Large intestine (tissue), 12 donors: ENCODE data around the gene MIA. TPM values are rescaled to one million over a fixed set of nuclear protein-coding genes. Genes with fewer than 3 reads are reported as not detected.
"Not testable (repeated sequence)": the region's sequence is repeated elsewhere in the genome, so short reads cannot be mapped to it uniquely, and the experiment has no call there.

Source experiments
- DNase-seq, 2 donors: peaks; one replicate each; pipeline versions ENCODE4 v3.0.0 to v3.0.0-alpha.2; 2013
- H3K27ac ChIP-seq: one replicate; pipeline ENCODE4 v1.5.1; 2013; ENCODE audit warnings: low read length
- H3K27me3 ChIP-seq: 2 replicates; pipeline ENCODE4 v1.6.1; 2013; ENCODE audit warnings: low read length; ENCODE audit not compliant: control insufficient read depth, insufficient read depth
- H3K36me3 ChIP-seq: 2 replicates; pipeline ENCODE4 v1.6.1; 2013; ENCODE audit warnings: low read length; ENCODE audit not compliant: control insufficient read depth, insufficient read depth
- H3K4me1 ChIP-seq: one replicate; pipeline ENCODE4 v1.6.1; 2013; ENCODE audit warnings: low read length; ENCODE audit not compliant: control insufficient read depth, insufficient read depth
- H3K4me3 ChIP-seq: one replicate; pipeline ENCODE4 v1.5.1; 2013; ENCODE audit warnings: low read length
- H3K9me3 ChIP-seq: one replicate; pipeline ENCODE4 v1.6.1; 2013; ENCODE audit warnings: mild to moderate bottlenecking, low read depth, low read length, moderate library complexity; ENCODE audit not compliant: control insufficient read depth
- WGBS: methylation state at CpG from one replicate; pipeline ENCODE4 v1.1.5; 2013; ENCODE audit warnings: low lambda C conversion rate; ENCODE audit not compliant: insufficient coverage; 5-methylcytosine and 5-hydroxymethylcytosine counted together
- long read RNA-seq, 11 donors: transcript quantifications; one replicate each; lab custom pipeline, GENCODE V29; 2026
- polyA plus RNA-seq: library from polyadenylated mRNA; unstranded; fragments of 120-200 nt; gene quantifications from one replicate; pipeline ENCODE4 v1.2.1, GENCODE V29; 2013

Gene MIA
- polyA plus RNA-seq = 6.2 TPM
- long read RNA-seq, donor 1, partial matches to known transcripts = 0 of 3 reads
- long read RNA-seq, donor 1, other reads (novel, unspliced or antisense) = 0 of 3 reads
- long read RNA-seq, donor 2, partial matches to known transcripts = 0 of 3 reads
- long read RNA-seq, donor 2, other reads (novel, unspliced or antisense) = 0 of 3 reads
- long read RNA-seq, donor 3, partial matches to known transcripts = 0 of 3 reads
- long read RNA-seq, donor 3, other reads (novel, unspliced or antisense) = 0 of 3 reads
- long read RNA-seq, donor 4 = 0 reads
- long read RNA-seq, donor 5, partial matches to known transcripts = 0 of 3 reads
- long read RNA-seq, donor 5, other reads (novel, unspliced or antisense) = 0 of 3 reads
- long read RNA-seq, donor 6 = 0 reads
- long read RNA-seq, donor 7, transcript MIA-201 (4 exons, 632 nt) = major isoform, 5 of 5 reads
- long read RNA-seq, donor 7, partial matches to known transcripts = 0 of 5 reads
- long read RNA-seq, donor 7, other reads (novel, unspliced or antisense) = 0 of 5 reads
- long read RNA-seq, donor 8, partial matches to known transcripts = 0 of 2 reads
- long read RNA-seq, donor 8, other reads (novel, unspliced or antisense) = 0 of 2 reads
- long read RNA-seq, donor 9, partial matches to known transcripts = 0 of 2 reads
- long read RNA-seq, donor 9, other reads (novel, unspliced or antisense) = 0 of 2 reads
- long read RNA-seq, donor 10, partial matches to known transcripts = 0 of 1 reads
- long read RNA-seq, donor 10, other reads (novel, unspliced or antisense) = 0 of 1 reads
- long read RNA-seq, donor 11, partial matches to known transcripts = 0 of 4 reads
- long read RNA-seq, donor 11, other reads (novel, unspliced or antisense) = 0 of 4 reads

DNA sequence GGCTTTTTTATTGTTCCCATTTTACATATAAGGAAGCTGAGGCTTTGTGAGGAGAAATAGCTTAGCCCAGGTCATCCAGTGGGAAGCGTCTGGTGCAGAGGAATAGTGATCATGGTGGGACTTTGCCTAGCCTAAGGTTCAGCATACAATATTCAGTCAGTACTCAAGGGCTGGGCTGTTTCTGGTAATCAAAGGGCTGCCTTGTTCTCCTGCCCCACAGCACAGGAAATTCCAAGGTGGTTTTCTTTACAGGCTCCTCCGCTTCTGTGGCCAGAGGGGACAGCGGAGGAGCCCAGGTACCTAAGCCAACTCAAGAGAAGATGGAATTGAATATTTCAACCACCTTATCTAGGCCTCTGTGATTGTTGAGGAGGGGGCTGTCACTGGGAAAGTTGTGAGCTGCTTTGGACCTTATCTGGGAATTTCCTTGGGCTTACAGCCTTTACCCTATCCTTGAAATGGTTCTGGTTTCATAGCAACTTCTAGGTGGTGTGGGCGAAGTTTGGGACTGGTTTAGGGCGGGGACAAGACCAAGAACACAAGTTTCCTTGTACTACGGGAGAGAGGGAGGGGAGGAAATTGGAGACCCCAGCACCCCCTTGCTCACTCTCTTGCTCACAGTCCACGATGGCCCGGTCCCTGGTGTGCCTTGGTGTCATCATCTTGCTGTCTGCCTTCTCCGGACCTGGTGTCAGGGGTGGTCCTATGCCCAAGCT is at the start of gene MIA:
TSS of gene MIA (plus strand) at position 606 of the 716 bp plus-strand sequence. CDS start at position 628, 22 bp downstream.
- no CpG with 5 or more reads among the region's 9 CpGs for WGBS

DNA sequence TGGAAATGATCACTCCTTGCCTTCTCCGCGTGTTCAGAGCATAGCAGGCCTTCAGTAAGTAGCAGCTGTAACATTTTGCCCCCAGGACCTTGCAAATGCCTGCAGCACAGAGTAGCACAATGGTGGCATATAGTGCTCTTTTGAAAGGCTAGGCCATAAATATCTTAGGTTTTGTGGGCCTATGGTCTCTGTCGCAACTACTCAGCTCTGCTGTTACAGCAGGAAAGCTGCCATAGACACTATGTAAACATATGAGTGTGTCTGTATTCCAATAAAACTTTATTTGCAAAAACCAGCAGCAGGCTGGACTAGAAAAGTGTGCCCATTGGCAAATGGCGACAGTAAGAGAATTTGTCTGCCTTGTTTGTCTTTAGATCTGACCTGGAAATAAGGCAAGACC is 49.0 kb upstream of the MIA start:
- Histone ChIP-seq H3K9me3 (no peaks in the 10 kb centered on the region), H3K4me3 (no peak overlapping the region), H3K27ac (no peak overlapping the region), H3K4me1 (no peaks in the 10 kb centered on the region), H3K36me3 (peaks cover 79% of the 10 kb centered on the region), H3K27me3 (no peaks in the 10 kb centered on the region)
- no CpG with 5 or more reads among the region's 4 CpGs for WGBS
- DNase-seq = no peak

More for the DNA sequence above, at the start of gene MIA:
- no peak for DNase-seq
- H3K4me1 ChIP-seq = peaks cover 10% of the 10 kb centered on the region
- peaks cover under 1% of the 10 kb centered on the region for H3K36me3 ChIP-seq
- H3K9me3 ChIP-seq = no peaks in the 10 kb centered on the region
- H3K4me3 ChIP-seq = no peak within 1 kb of the TSS
- no peaks in the 10 kb centered on the region for H3K27me3 ChIP-seq
- H3K27ac ChIP-seq = no peak within 1 kb of the TSS

DNA sequence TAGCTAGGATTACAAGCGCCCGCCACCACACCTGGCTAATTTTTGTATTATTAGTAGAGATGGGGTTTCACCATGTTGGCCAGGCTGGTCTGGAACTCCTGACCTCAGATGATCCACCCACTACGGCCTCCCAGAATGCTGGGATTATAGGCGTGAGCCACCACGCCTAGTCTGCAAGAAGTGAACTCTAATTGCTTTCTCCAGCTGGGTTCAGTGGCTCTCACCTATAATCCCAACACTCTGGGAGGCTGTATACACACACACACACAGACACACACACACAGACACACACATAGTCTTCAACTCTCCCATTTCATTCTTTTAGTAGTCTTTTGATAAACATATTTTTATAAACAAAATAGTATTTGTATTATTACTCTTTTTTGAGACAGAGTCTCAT is 45.3 kb upstream of the MIA start:
- H3K27ac ChIP-seq, H3K4me1 ChIP-seq, H3K9me3 ChIP-seq, H3K4me3 ChIP-seq, DNase-seq, H3K27me3 ChIP-seq: not testable (repeated sequence)
- peaks cover 89% of the 10 kb centered on the region for H3K36me3 ChIP-seq
- no CpG with 5 or more reads among the region's 5 CpGs for WGBS

DNA sequence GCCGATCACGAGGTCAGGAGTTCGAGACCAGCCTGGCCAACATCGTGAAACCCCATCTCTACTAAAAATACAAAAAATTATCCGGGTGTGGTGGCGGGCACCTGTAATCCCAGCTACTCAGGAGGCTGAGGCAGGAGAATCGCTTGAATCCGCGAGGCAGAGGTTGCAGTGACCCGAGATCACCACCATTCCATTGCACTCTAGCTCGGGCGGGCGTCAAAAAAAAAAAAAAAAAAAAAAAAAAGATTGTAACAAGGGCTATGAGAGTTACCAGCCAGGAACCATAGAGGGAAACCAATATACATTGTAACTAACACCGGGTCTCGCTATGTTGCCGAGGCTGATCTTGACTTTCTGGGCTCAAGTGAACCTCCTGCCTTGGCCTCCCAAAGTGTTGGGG is 43.0 kb upstream of the MIA start:
- not testable (repeated sequence) for H3K27ac ChIP-seq, H3K27me3 ChIP-seq, H3K4me3 ChIP-seq, H3K9me3 ChIP-seq, DNase-seq
- 95% methylated on average over 4 of the region's 16 CpGs for WGBS
- H3K4me1 ChIP-seq = peaks cover 14% of the 10 kb centered on the region
- H3K36me3 ChIP-seq = peaks cover 87% of the 10 kb centered on the region

DNA sequence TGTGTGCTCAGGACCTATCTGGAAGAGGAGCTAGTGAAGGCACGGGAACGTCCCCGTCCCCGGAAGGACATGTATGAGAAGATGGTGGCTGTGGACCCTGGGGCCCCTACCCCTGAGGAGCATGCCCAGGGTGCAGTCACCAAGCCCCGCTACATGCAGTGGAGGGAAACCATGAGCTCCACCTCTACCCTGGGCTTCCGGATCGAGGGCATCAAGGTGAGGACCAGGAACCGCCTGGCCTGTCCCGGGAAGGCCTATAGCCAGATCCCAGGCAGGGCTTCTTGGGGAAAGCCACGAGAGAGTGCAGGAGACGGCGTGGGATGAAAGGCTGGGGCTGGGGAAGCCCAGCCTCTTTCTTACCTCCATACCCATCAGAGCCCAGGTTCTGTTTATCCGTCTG is 42.2 kb upstream of the MIA start:
- peaks cover 84% of the 10 kb centered on the region for H3K36me3 ChIP-seq
- no peaks in the 10 kb centered on the region for H3K9me3 ChIP-seq
- no peak overlapping the region for H3K4me3 ChIP-seq
- no CpG with 5 or more reads among the region's 13 CpGs for WGBS
- H3K4me1 ChIP-seq = peaks cover 14% of the 10 kb centered on the region
- DNase-seq = no peak
- no peak overlapping the region for H3K27ac ChIP-seq
- no peaks in the 10 kb centered on the region for H3K27me3 ChIP-seq

DNA sequence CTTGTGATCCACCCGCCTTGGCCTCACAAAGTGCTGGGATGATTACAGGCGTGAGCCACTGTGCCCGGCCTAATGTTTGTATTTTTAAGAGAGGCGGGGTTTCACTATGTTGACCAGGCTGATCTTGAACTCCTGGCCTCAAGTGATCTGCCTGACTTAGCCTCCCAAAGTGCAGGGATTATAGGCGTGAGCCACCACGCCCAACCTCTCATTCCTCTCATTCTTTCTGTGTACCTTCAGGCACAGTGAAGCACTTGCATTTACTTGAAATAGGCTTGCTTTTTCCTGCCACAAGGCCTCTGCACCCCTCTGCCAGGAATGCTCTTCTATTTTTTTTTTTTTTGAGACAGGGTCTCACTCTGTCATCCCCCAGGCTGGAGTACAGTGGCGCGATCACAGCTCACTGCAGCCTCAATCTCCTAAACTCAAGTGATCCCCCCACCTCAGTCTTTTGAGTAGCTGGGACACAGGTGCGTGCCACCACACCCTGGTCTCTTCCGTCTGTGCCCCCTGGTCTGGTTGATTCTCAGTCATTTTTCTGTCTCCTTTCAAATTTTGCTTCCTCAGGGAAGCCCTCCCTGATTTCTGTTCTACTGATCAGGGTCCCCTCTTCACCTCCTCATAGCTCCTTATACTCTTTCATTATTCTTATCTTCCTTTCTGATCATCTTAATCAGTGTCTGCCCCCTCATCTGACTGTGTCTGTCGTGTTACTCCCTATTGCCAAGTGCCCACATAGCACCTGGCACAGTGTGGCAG is 40.1 kb upstream of the MIA start:
- Histone ChIP-seq H3K27ac (peak overlapping the region; percentile 69), H3K4me3 (no peak overlapping the region), H3K9me3 (no peaks in the 10 kb centered on the region), H3K36me3 (peaks cover 86% of the 10 kb centered on the region), H3K27me3 (no peaks in the 10 kb centered on the region), H3K4me1 (peaks cover 14% of the 10 kb centered on the region)
- 100% methylated on average over 1 of the region's 11 CpGs for WGBS
- no peak for DNase-seq

DNA sequence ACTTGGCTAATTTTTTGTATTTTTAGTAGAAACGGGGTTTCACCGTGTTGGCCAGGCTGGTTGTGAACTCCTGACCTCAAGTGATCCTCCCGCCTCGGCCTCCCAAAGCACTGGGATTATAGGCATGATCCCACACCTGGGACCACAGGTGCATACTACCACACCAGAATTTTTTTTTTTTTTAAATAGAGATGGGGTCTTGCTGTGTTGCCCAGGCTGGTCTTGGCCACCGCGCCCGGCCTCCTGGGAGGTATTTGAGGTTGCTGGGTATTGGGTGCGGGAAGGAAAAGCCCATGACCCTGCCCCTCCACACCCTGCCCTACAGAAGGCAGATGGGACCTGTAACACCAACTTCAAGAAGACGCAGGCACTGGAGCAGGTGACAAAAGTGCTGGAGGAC is 38.7 kb upstream of the MIA start:
- WGBS = no CpG with 5 or more reads among the region's 9 CpGs
- peaks cover 80% of the 10 kb centered on the region for H3K36me3 ChIP-seq
- H3K9me3 ChIP-seq = no peaks in the 10 kb centered on the region
- H3K27me3 ChIP-seq = no peaks in the 10 kb centered on the region
- H3K4me3 ChIP-seq = no peak overlapping the region
- H3K4me1 ChIP-seq = peaks cover 14% of the 10 kb centered on the region
- peak overlapping the region; percentile 30 for H3K27ac ChIP-seq
- no peak for DNase-seq

DNA sequence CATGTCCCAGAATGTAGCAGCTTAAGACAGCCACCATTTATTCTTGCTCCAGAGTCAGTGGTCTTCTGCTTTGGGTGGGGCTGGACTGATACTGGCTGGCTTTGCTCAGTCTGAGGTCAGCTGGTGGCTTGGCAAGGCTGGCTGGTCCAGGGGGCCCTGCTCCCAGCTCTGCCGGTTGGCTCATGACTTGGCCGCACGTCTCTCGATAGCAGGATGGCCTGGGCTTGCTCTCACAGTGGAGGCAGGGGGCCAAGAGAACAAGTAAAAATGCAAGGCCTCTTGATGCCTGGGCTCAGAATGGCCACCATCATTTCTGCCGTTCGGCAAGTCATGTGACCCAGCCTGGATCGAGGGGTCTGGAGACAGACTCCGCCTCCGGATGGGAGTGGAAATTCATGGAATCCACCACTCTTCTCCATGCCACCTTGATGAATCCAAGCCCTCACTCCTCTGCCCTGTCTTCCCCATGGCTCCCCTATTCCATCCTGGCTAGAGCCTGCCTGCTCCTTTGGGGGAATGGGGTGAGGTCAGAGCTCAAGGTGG is 38.1 kb upstream of the MIA start:
- Histone ChIP-seq H3K27ac (no peak overlapping the region), H3K36me3 (peaks cover 79% of the 10 kb centered on the region), H3K4me1 (peaks cover 14% of the 10 kb centered on the region), H3K4me3 (no peak overlapping the region), H3K27me3 (no peaks in the 10 kb centered on the region), H3K9me3 (no peaks in the 10 kb centered on the region)
- DNase-seq = no peak
- no CpG with 5 or more reads among the region's 9 CpGs for WGBS

DNA sequence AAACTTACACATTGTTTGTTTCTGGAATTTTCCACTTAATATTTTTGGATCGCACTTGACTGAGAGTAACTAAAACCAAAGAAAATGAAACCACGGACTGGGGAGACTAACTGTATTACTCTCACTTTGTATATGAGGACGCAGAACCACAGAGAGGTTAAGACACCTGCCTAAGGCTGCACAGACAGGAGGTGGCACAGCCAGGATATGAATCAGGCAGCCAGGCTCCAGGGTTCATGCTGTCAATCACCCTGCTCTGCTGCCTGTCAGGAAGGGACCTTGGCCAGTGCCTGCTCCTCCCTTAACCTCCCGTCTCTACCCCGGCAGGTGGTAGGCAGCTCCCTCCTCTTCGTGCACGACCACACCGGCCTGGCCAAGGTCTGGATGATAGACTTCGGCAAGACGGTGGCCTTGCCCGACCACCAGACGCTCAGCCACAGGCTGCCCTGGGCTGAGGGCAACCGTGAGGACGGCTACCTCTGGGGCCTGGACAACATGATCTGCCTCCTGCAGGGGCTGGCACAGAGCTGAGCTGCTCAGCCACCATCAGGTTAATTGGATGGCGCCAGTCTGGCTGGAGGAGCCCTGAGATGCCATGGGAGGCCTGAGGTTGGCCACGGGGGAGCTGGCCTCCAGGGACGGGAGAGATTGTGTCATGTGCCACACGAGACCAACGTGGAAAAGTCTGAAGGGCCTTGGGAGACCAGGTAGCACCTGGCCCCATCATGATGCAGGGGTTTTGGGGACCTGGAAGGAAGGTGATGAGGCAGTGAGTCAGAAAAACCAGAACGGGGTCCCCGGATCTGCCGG is 36.1 kb upstream of the MIA start:
- Histone ChIP-seq H3K36me3 (peaks cover 66% of the 10 kb centered on the region), H3K4me3 (no peak overlapping the region), H3K4me1 (peaks cover 14% of the 10 kb centered on the region), H3K9me3 (no peaks in the 10 kb centered on the region), H3K27ac (no peak overlapping the region), H3K27me3 (no peaks in the 10 kb centered on the region)
- no peak for DNase-seq
- no CpG with 5 or more reads among the region's 22 CpGs for WGBS
